Measurements from ENCODE around the gene BTBD9. TPM values are rescaled to one million over a fixed set of nuclear protein-coding genes. Genes with fewer than 3 reads are reported as not detected.

Gene BTBD9
- total RNA-seq, 2 experiments from 2014 or later = 6.2 to 6.4 TPM

GRCh38 chr6:38508286-38508685, 131.4 kb downstream of the BTBD9 start:
- DNase-seq (no peak), ATAC-seq (no peak)
- H3K36me3 Mint-ChIP-seq (ENCODE audit: low read depth) = no peaks in the 10 kb centered on the region
- no peak overlapping the region for H3K4me3 Mint-ChIP-seq
- H3K27ac Mint-ChIP-seq = no peak overlapping the region
- no peaks in the 10 kb centered on the region for H3K27me3 Mint-ChIP-seq
- H3K9me3 Mint-ChIP-seq = no peaks in the 10 kb centered on the region
- POLR2A ChIA-PET = no interaction called here
- TF ChIP-seq CTCF (IDR thresholded peaks at IDR 0.05) = no peak
- H3K4me1 Mint-ChIP-seq (ENCODE audit: low read depth) = no peaks in the 10 kb centered on the region
- CTCF ChIA-PET = interaction anchor here (2.2 kb wide), 1 partner anchor 11 kb away, joined by 5 read pairs; no protein-coding TSS in a partner anchor
- intact Hi-C loops (cut with micrococcal nuclease) = no loop called here

- Mint-ChIP-seq H3K27me3 (no peaks in the 10 kb centered on the region), H3K36me3 (ENCODE audit: low read depth) (no peaks in the 10 kb centered on the region), H3K4me1 (ENCODE audit: low read depth) (no peaks in the 10 kb centered on the region), H3K4me3 (no peak overlapping the region), H3K27ac (no peak overlapping the region), H3K9me3 (no peaks in the 10 kb centered on the region)
- TF ChIP-seq CTCF (IDR thresholded peaks at IDR 0.05) = no peak
- POLR2A ChIA-PET = no interaction called here
- DNase-seq (no peak), ATAC-seq (no peak)
- CTCF ChIA-PET = interaction anchor here (2.2 kb wide), 1 partner anchor 12 kb away, joined by 5 read pairs; no protein-coding TSS in a partner anchor
- intact Hi-C loops (cut with micrococcal nuclease) = no loop called here
Measured at GRCh38 chr6:38507173-38507572, 132.6 kb downstream of the BTBD9 start.

GRCh38 chr6:38505826-38506225, 133.9 kb downstream of the BTBD9 start:
- intact Hi-C loops (cut with micrococcal nuclease) = no loop called here
- POLR2A ChIA-PET = no interaction called here
- H3K9me3 Mint-ChIP-seq = no peaks in the 10 kb centered on the region
- DNase-seq (no peak), ATAC-seq (no peak)
- no peaks in the 10 kb centered on the region for H3K4me1 Mint-ChIP-seq (ENCODE audit: low read depth)
- no peak for TF ChIP-seq CTCF (IDR thresholded peaks at IDR 0.05)
- H3K36me3 Mint-ChIP-seq (ENCODE audit: low read depth) = no peaks in the 10 kb centered on the region
- CTCF ChIA-PET = interaction anchor here (2.2 kb wide), 1 partner anchor 13 kb away, joined by 5 read pairs; no protein-coding TSS in a partner anchor
- H3K4me3 Mint-ChIP-seq = no peak overlapping the region
- no peak overlapping the region for H3K27ac Mint-ChIP-seq
- no peaks in the 10 kb centered on the region for H3K27me3 Mint-ChIP-seq

- H3K9me3 Mint-ChIP-seq = no peaks in the 10 kb centered on the region
- no peak for TF ChIP-seq CTCF (IDR thresholded peaks at IDR 0.05)
- H3K4me1 Mint-ChIP-seq (ENCODE audit: low read depth) = no peaks in the 10 kb centered on the region
- H3K36me3 Mint-ChIP-seq (ENCODE audit: low read depth) = no peaks in the 10 kb centered on the region
- CTCF ChIA-PET = interaction anchor here (3.8 kb wide), 1 partner anchor 11 kb away, joined by 20 read pairs; no protein-coding TSS in a partner anchor
- H3K4me3 Mint-ChIP-seq = no peak overlapping the region
- POLR2A ChIA-PET = no interaction called here
- no peak for DNase-seq
- no peaks in the 10 kb centered on the region for H3K27me3 Mint-ChIP-seq
- no peak for ATAC-seq
- intact Hi-C loops (cut with micrococcal nuclease) = no loop called here
- H3K27ac Mint-ChIP-seq = no peak overlapping the region
Measured at GRCh38 chr6:38504996-38505395, 134.7 kb downstream of the BTBD9 start.

GRCh38 chr6:38503960-38504682, 135.6 kb downstream of the BTBD9 start:
- H3K4me1 Mint-ChIP-seq (ENCODE audit: low read depth) = no peaks in the 10 kb centered on the region
- no peak overlapping the region for H3K4me3 Mint-ChIP-seq
- ATAC-seq = no peak
- no peak overlapping the region for H3K27ac Mint-ChIP-seq
- POLR2A ChIA-PET = no interaction called here
- no peak for DNase-seq
- no peaks in the 10 kb centered on the region for H3K27me3 Mint-ChIP-seq
- no peak for TF ChIP-seq CTCF (IDR thresholded peaks at IDR 0.05)
- intact Hi-C loops (cut with micrococcal nuclease) = no loop called here
- CTCF ChIA-PET = interaction anchor here (3.8 kb wide), 1 partner anchor 10 kb away, joined by 20 read pairs; no protein-coding TSS in a partner anchor
- H3K36me3 Mint-ChIP-seq (ENCODE audit: low read depth) = no peaks in the 10 kb centered on the region
- no peaks in the 10 kb centered on the region for H3K9me3 Mint-ChIP-seq
